Breast epithelium (tissue), 3 donors: Measurements from ENCODE around the gene SLC2A4RG.

Experiments used
- CTCF ChIP-seq, 3 donors: fragments of 450-650 bp; IDR thresholded peaks; one replicate each; pipeline ENCODE4 v1.5.1; 2016 to 2017; ENCODE audit warnings: antibody characterized with exemption in 3 of 3, mild to moderate bottlenecking in 3 of 3, moderate library complexity in 3 of 3
- POLR2A ChIP-seq: fragments of 450-650 bp; IDR thresholded peaks from one replicate; pipeline ENCODE4 v1.6.1; 2016; ENCODE audit warnings: antibody characterized with exemption, mild to moderate bottlenecking, moderate library complexity
- POLR2AphosphoS5 ChIP-seq, 3 donors: sonication (generic); formaldehyde crosslinking; IDR thresholded peaks; one replicate each; pipeline ENCODE4 v1.6.1; 2017; ENCODE audit warnings: antibody characterized with exemption in 3 of 3

DNA sequence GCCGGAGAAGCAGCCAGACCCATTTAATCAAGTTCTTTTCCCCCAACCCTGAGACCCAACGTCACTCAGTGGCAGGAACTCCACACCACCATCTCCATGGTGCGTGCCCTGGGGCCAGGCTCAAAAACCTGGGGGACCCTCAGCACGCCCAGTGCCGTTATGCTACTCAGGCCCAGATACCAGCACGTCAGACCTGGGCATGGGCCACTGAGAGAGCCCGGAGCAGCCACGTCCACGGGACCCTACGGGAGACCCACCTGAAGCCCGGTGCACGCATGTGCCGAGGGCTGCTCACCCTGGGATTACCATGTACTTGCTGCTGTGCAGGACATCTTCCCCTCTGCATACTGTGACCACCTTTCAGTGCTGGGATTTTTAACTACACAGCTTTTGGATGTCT lies 13.8 kb downstream of the SLC2A4RG start:
- no peak for TF ChIP-seq CTCF (IDR thresholded peaks at IDR 0.05)
- no peak for TF ChIP-seq POLR2A
- no peak for TF ChIP-seq POLR2AphosphoS5 (IDR thresholded peaks at IDR 0.05)
